ENCODE measurements around the gene SPATA9. TPM values are rescaled to one million over a fixed set of nuclear protein-coding genes. Genes with fewer than 3 reads are reported as not detected.
"Not testable (repeated sequence)": the region's sequence is repeated elsewhere in the genome, so short reads cannot be mapped to it uniquely, and the experiment has no call there.

SPATA9 gene
- total RNA-seq, 1 experiment from 2014 or later, result not detected

GRCh38 chr5:95708876-95709275 lies 26.1 kb upstream of the SPATA9 start:
- Histone ChIP-seq H2BK12ac (ENCODE audit: insufficient read length, low read depth, low read length) (no peak overlapping the region), H2BK120ac (ENCODE audit: low read depth, low read length, poor library complexity, severe bottlenecking) (no peak overlapping the region), H4K20me1 (ENCODE audit: control insufficient read depth, insufficient read depth, insufficient read length) (no peaks in the 10 kb centered on the region), H3K9ac (ENCODE audit: extremely low read depth, insufficient read length, low read length) (no peak overlapping the region), H3K4ac (ENCODE audit: low read depth, low read length) (no peak overlapping the region), H3K79me2 (ENCODE audit: insufficient read depth, low read length) (no peaks in the 10 kb centered on the region), H3K23me2 (ENCODE audit: insufficient read length, low read depth, low read length, poor library complexity, severe bottlenecking) (peaks cover 7% of the 10 kb centered on the region), H3K4me1 (ENCODE audit: insufficient read depth, low read length) (peaks cover 3% of the 10 kb centered on the region), H3K56ac (ENCODE audit: insufficient read length, low read depth, low read length) (no peak overlapping the region), H4K5ac (ENCODE audit: insufficient read length, low read depth, low read length) (no peak overlapping the region), H4K91ac (ENCODE audit: insufficient read length, low read depth, low read length) (no peak overlapping the region), H3K18ac (ENCODE audit: insufficient read length, low read depth, low read length) (no peak overlapping the region), H2AFZ (ENCODE audit: low read length) (no peak overlapping the region), H3K27me3 (ENCODE audit: insufficient read depth, low read length) (peaks cover 2% of the 10 kb centered on the region; the same call in 1 of the 2 replicates), H3K4me2 (ENCODE audit: insufficient read depth, insufficient read length, low read length) (no peak overlapping the region), H2BK20ac (ENCODE audit: low read depth, low read length, poor library complexity, severe bottlenecking) (no peak overlapping the region), H3K9me3 (ENCODE audit: control insufficient read depth, low read depth, low read length) (no peaks in the 10 kb centered on the region), H2BK5ac (ENCODE audit: insufficient read length, low read length) (no peak overlapping the region), H4K8ac (replicated peaks; ENCODE audit: insufficient read length, low read depth, low read length) (no peak overlapping the region), H2BK15ac (ENCODE audit: low read depth, low read length) (no peak overlapping the region), H2AK5ac (ENCODE audit: insufficient read length, low read length) (no peak overlapping the region), H3K14ac (ENCODE audit: insufficient read depth, low read length) (no peak overlapping the region), H3K27ac (ENCODE audit: insufficient read length, low read depth, low read length) (no peak overlapping the region), H3K23ac (ENCODE audit: insufficient read length, low read depth, low read length) (no peak overlapping the region), H3K79me1 (ENCODE audit: insufficient read depth, low read depth, low read length, poor library complexity, severe bottlenecking) (no peaks in the 10 kb centered on the region), H3T11ph (ENCODE audit: low read length) (no peak overlapping the region)
- Mint-ChIP-seq H3K9me3 (no peaks in the 10 kb centered on the region), H3K36me3 (ENCODE audit: insufficient read depth in 1 of 3, low read depth in 3 of 3) (no peaks in the 10 kb centered on the region; a peak in 1 of 7 replicates), H3K4me1 (peaks cover 27 to 28% of the 10 kb centered on the region in 2 experiments), H3K27me3 (ENCODE audit: low read depth) (peaks cover 32% of the 10 kb centered on the region), H3K4me3 (no peak overlapping the region), H3K27ac (no peak overlapping the region)
- no peak for DNase-seq
- WGBS (ENCODE audit: extremely low coverage, insufficient read length, low lambda C conversion rate), result no CpG with 5 or more reads among the region's 7 CpGs
- no peak for TF ChIP-seq CTCF (conservative IDR thresholded peaks at IDR 0.05)

- H3K27me3 ChIP-seq (ENCODE audit: insufficient read depth, low read length); H3K4me2 ChIP-seq (ENCODE audit: insufficient read depth, insufficient read length, low read length); H3K9ac ChIP-seq (ENCODE audit: extremely low read depth, insufficient read length, low read length); H4K20me1 ChIP-seq (ENCODE audit: control insufficient read depth, insufficient read depth, insufficient read length); H3K9me3 ChIP-seq (ENCODE audit: control insufficient read depth, low read depth, low read length); H3K27ac Mint-ChIP-seq; DNase-seq; H3K9me3 Mint-ChIP-seq; H2BK20ac ChIP-seq (ENCODE audit: low read depth, low read length, poor library complexity, severe bottlenecking); H3K23me2 ChIP-seq (ENCODE audit: insufficient read length, low read depth, low read length, poor library complexity, severe bottlenecking); H3K18ac ChIP-seq (ENCODE audit: insufficient read length, low read depth, low read length); H3T11ph ChIP-seq (ENCODE audit: low read length); H3K27ac ChIP-seq (ENCODE audit: insufficient read length, low read depth, low read length); H3K4me1 ChIP-seq (ENCODE audit: insufficient read depth, low read length); H3K79me1 ChIP-seq (ENCODE audit: insufficient read depth, low read depth, low read length, poor library complexity, severe bottlenecking); H3K4me3 Mint-ChIP-seq; H3K23ac ChIP-seq (ENCODE audit: insufficient read length, low read depth, low read length); H3K14ac ChIP-seq (ENCODE audit: insufficient read depth, low read length); H2AK5ac ChIP-seq (ENCODE audit: insufficient read length, low read length); H2BK15ac ChIP-seq (ENCODE audit: low read depth, low read length); H3K36me3 Mint-ChIP-seq (ENCODE audit: insufficient read depth in 1 of 3, low read depth in 3 of 3); H2BK120ac ChIP-seq (ENCODE audit: low read depth, low read length, poor library complexity, severe bottlenecking); H3K79me2 ChIP-seq (ENCODE audit: insufficient read depth, low read length); H4K5ac ChIP-seq (ENCODE audit: insufficient read length, low read depth, low read length); H4K91ac ChIP-seq (ENCODE audit: insufficient read length, low read depth, low read length); H2BK5ac ChIP-seq (ENCODE audit: insufficient read length, low read length); H2BK12ac ChIP-seq (ENCODE audit: insufficient read length, low read depth, low read length); H2AFZ ChIP-seq (ENCODE audit: low read length); H3K56ac ChIP-seq (ENCODE audit: insufficient read length, low read depth, low read length); H3K4ac ChIP-seq (ENCODE audit: low read depth, low read length); H4K8ac ChIP-seq (replicated peaks; ENCODE audit: insufficient read length, low read depth, low read length): not testable (repeated sequence)
- WGBS (ENCODE audit: extremely low coverage, insufficient read length, low lambda C conversion rate), result no CpG with 5 or more reads among the region's 8 CpGs
- Mint-ChIP-seq H3K27me3 (ENCODE audit: low read depth) (peaks cover 32% of the 10 kb centered on the region), H3K4me1 (peaks cover 19 to 23% of the 10 kb centered on the region in 2 experiments)
Measured at GRCh38 chr5:95707534-95708188, 24.9 kb upstream of the SPATA9 start.

All from H9 (cell line).